HEK293 (cell line): ENCODE measurements around the gene ADAMTS9.

ENCODE experiments used
- CTCF ChIA-PET: fragments of 350-600 bp; formaldehyde crosslinking; extraction: SDS; loops from one replicate; lab custom pipeline; 2021; ENCODE audit warnings: antibody characterized with exemption; lab: Yijun Ruan, JAX
- POLR2A ChIA-PET: fragments of 300-600 bp; formaldehyde crosslinking; extraction: SDS; loops from one replicate; lab custom pipeline; 2020; ENCODE audit warnings: antibody characterized with exemption, inconsistent platforms; lab: Yijun Ruan, JAX
- H3K27ac ChIP-seq: fragments of 200-500 bp; sonication (Bioruptor generic); 2 replicates; pipeline ENCODE4 v1.5.1; 2014; ENCODE audit warnings: low read depth, low read length, control low read depth, inconsistent platforms; ENCODE audit errors: extremely low read depth
- H3K36me3 ChIP-seq, 2 experiments: fragments of 200-500 bp in 1 of 2; sonication (Bioruptor generic) in 1 of 2; 1 replicate in 1 of 2; 2 replicates in 1 of 2; pipeline ENCODE4 v1.5.1; 2014 to 2017; ENCODE audit warnings: inconsistent platforms in 2 of 2, low read length in 2 of 2; ENCODE audit not compliant: control insufficient read depth in 2 of 2, insufficient read depth in 1 of 2
- H3K4me1 ChIP-seq: fragments of 200-500 bp; sonication (Bioruptor generic); 2 replicates; pipeline ENCODE4 v1.5.1; 2014; ENCODE audit warnings: mild to moderate bottlenecking, low read length, inconsistent platforms; ENCODE audit not compliant: control insufficient read depth, insufficient read depth
- H3K4me3 ChIP-seq: 2 replicates; pipeline ENCODE4 v1.5.1; 2011; ENCODE audit warnings: low read depth, mild to moderate bottlenecking, control low read depth, low read length, moderate library complexity
- H3K9me3 ChIP-seq: fragments of 200-500 bp; sonication (Bioruptor generic); 2 replicates; pipeline ENCODE4 v1.5.1; 2014; ENCODE audit warnings: low read depth, low read length, inconsistent platforms; ENCODE audit not compliant: control insufficient read depth, insufficient read depth
- BCL11A ChIP-seq: fragments of 450-650 bp; formaldehyde crosslinking; IDR thresholded peaks from 2 replicates; pipeline ENCODE4 v1.5.1; 2016; ENCODE audit warnings: low read depth, missing biosample characterization, missing genetic modification characterization
- CTCF ChIP-seq: fragments of 450-650 bp; formaldehyde crosslinking; IDR thresholded peaks from 2 replicates; pipeline ENCODE4 v1.5.1; 2016; ENCODE audit warnings: missing biosample characterization, missing genetic modification characterization
- GLIS1 ChIP-seq: fragments of 450-650 bp; formaldehyde crosslinking; IDR thresholded peaks from 2 replicates; pipeline ENCODE4 v1.5.1; 2016; ENCODE audit warnings: missing biosample characterization, missing genetic modification characterization
- HOXC10 ChIP-seq: sonication (generic); formaldehyde crosslinking; IDR thresholded peaks from 2 replicates; pipeline ENCODE4 v1.8.1; 2023; ENCODE audit warnings: mild to moderate bottlenecking, missing genetic modification reagents
- OVOL3 ChIP-seq: fragments of 450-650 bp; formaldehyde crosslinking; IDR thresholded peaks from 2 replicates; pipeline ENCODE4 v1.5.1; 2016; ENCODE audit warnings: missing biosample characterization, missing genetic modification characterization
- ZNF16 ChIP-seq: fragments of 450-650 bp; formaldehyde crosslinking; IDR thresholded peaks from 2 replicates; pipeline ENCODE4 v1.5.1; 2016; ENCODE audit warnings: low read depth, missing biosample characterization, missing genetic modification characterization
- ZNF280C ChIP-seq: fragments of 450-650 bp; formaldehyde crosslinking; IDR thresholded peaks from 2 replicates; pipeline ENCODE4 v1.5.1; 2016; ENCODE audit warnings: missing biosample characterization, missing genetic modification characterization
- ZNF501 ChIP-seq: fragments of 450-650 bp; formaldehyde crosslinking; IDR thresholded peaks from 2 replicates; pipeline ENCODE4 v1.5.1; 2016; ENCODE audit warnings: missing biosample characterization, missing genetic modification characterization
- ZNF514 ChIP-seq: fragments of 450-650 bp; formaldehyde crosslinking; IDR thresholded peaks from 2 replicates; pipeline ENCODE4 v1.5.1; 2016; ENCODE audit warnings: missing biosample characterization, missing genetic modification characterization
- ZNF843 ChIP-seq: fragments of 450-650 bp; formaldehyde crosslinking; IDR thresholded peaks from 2 replicates; pipeline ENCODE4 v1.5.1; 2016; ENCODE audit warnings: missing biosample characterization, missing genetic modification characterization
- ZSCAN18 ChIP-seq: fragments of 450-650 bp; formaldehyde crosslinking; IDR thresholded peaks from 2 replicates; pipeline ENCODE4 v1.5.1; 2016; ENCODE audit warnings: missing biosample characterization, missing genetic modification characterization
- TF ChIP-seq, protein P1 (sequence below): fragments of 450-650 bp; IDR thresholded peaks from 2 replicates; pipeline ENCODE4 v1.5.1; 2018; ENCODE audit warnings: missing biosample characterization, missing genetic modification characterization
- TF ChIP-seq, protein P2 (sequence below): fragments of 450-650 bp; formaldehyde crosslinking; IDR thresholded peaks from 2 replicates; pipeline ENCODE4 v1.5.1; 2016; ENCODE audit warnings: missing biosample characterization, missing genetic modification characterization, low read depth
- TF ChIP-seq, protein P3 (sequence below): fragments of 450-650 bp; formaldehyde crosslinking; IDR thresholded peaks from 2 replicates; pipeline ENCODE4 v1.5.1; 2016; ENCODE audit warnings: missing biosample characterization, missing genetic modification characterization, borderline replicate concordance

Gene ADAMTS9

GRCh38 chr3:64554096-64554920, 133.5 kb downstream of the ADAMTS9 start (continued):
- TF ChIP-seq CTCF (tag by site-specific recombination) (no peak), ZSCAN18 (tag by site-specific recombination) (no peak)

DNA sequence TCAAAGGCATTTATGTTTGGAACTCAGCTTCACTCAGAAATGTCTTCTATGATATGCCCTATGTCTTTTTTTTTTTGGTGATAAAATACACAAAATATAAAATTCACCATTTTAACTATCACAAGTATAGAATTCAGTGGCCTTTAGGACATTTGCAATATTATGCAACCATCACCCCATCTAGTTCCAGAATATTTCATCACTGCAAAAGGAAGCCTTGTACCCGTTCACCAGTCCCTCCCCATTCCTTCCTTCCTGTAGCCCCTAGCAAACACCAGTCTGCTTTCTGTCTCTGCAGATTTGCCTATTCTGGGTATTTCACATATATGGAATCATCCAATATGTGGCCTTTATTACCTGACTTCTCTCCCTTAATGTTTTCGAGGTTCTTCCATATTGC, 134.8 kb downstream of the ADAMTS9 start:
- POLR2A ChIA-PET = no interaction called here

DNA sequence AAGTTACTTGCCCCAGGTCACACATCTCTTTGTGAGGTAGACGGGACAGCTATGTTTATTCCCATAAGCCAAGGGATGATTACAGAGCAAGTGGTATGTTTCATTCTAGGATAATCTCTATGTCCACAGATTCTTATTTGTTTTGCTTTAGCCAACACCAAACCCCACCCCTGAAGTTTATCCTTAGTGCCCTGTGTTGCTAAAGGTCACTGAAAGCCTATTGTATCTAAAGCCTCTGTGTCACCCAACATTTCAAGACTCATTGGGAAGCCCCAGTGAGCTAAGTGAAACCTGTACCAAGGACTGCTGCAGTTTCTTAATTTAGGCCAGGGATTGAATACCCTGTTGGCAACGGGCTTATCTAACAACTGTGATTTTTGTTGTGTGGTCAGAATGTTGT, 135.6 kb downstream of the ADAMTS9 start:
- Histone ChIP-seq H3K4me3 (no peak overlapping the region), H3K27ac (no peak overlapping the region), H3K9me3 (no peaks in the 10 kb centered on the region), H3K4me1 (no peaks in the 10 kb centered on the region), H3K36me3 (no peaks in the 10 kb centered on the region)
- ChIA-PET CTCF (no interaction called here), POLR2A (no interaction called here)
- TF ChIP-seq OVOL3 (tag by site-specific recombination) = no peak
- TF ChIP-seq, protein P1, sequence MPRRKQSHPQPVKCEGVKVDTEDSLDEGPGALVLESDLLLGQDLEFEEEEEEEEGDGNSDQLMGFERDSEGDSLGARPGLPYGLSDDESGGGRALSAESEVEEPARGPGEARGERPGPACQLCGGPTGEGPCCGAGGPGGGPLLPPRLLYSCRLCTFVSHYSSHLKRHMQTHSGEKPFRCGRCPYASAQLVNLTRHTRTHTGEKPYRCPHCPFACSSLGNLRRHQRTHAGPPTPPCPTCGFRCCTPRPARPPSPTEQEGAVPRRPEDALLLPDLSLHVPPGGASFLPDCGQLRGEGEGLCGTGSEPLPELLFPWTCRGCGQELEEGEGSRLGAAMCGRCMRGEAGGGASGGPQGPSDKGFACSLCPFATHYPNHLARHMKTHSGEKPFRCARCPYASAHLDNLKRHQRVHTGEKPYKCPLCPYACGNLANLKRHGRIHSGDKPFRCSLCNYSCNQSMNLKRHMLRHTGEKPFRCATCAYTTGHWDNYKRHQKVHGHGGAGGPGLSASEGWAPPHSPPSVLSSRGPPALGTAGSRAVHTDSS (tag by site-specific recombination) = no peak
- no peak for TF ChIP-seq BCL11A (tag by site-specific recombination)
- TF ChIP-seq, protein P2, sequence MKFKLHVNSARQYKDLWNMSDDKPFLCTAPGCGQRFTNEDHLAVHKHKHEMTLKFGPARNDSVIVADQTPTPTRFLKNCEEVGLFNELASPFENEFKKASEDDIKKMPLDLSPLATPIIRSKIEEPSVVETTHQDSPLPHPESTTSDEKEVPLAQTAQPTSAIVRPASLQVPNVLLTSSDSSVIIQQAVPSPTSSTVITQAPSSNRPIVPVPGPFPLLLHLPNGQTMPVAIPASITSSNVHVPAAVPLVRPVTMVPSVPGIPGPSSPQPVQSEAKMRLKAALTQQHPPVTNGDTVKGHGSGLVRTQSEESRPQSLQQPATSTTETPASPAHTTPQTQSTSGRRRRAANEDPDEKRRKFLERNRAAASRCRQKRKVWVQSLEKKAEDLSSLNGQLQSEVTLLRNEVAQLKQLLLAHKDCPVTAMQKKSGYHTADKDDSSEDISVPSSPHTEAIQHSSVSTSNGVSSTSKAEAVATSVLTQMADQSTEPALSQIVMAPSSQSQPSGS (tag by site-specific recombination) = no peak
- no peak for TF ChIP-seq ZNF843 (tag by site-specific recombination)
- TF ChIP-seq ZNF514 (tag by site-specific recombination) = no peak
- TF ChIP-seq ZNF501 (tag by site-specific recombination) = no peak
- TF ChIP-seq, protein P3, sequence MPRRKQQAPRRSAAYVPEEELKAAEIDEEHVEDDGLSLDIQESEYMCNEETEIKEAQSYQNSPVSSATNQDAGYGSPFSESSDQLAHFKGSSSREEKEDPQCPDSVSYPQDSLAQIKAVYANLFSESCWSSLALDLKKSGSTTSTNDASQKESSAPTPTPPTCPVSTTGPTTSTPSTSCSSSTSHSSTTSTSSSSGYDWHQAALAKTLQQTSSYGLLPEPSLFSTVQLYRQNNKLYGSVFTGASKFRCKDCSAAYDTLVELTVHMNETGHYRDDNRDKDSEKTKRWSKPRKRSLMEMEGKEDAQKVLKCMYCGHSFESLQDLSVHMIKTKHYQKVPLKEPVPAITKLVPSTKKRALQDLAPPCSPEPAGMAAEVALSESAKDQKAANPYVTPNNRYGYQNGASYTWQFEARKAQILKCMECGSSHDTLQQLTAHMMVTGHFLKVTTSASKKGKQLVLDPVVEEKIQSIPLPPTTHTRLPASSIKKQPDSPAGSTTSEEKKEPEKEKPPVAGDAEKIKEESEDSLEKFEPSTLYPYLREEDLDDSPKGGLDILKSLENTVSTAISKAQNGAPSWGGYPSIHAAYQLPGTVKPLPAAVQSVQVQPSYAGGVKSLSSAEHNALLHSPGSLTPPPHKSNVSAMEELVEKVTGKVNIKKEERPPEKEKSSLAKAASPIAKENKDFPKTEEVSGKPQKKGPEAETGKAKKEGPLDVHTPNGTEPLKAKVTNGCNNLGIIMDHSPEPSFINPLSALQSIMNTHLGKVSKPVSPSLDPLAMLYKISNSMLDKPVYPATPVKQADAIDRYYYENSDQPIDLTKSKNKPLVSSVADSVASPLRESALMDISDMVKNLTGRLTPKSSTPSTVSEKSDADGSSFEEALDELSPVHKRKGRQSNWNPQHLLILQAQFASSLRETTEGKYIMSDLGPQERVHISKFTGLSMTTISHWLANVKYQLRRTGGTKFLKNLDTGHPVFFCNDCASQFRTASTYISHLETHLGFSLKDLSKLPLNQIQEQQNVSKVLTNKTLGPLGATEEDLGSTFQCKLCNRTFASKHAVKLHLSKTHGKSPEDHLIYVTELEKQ (tag by site-specific recombination) = no peak
- no peak for TF ChIP-seq ZNF16 (tag by site-specific recombination)

More for the DNA sequence above, 134.8 kb downstream of the ADAMTS9 start:
- TF ChIP-seq GLIS1 (tag by site-specific recombination) = no peak
- no peak for TF ChIP-seq HOXC10 (CRISPR knock-in tag)
- no peak for TF ChIP-seq ZNF280C (tag by site-specific recombination)
- TF ChIP-seq, protein P1 (tag by site-specific recombination) = no peak
- H3K36me3 ChIP-seq = no peaks in the 10 kb centered on the region
- no peaks in the 10 kb centered on the region for H3K9me3 ChIP-seq
- no peak overlapping the region for H3K27ac ChIP-seq
- no peak overlapping the region for H3K4me3 ChIP-seq
- CTCF ChIA-PET = interaction anchor here (1.1 kb wide), 1 partner anchor 19 kb away, joined by 3 read pairs; no protein-coding TSS in a partner anchor
- no peaks in the 10 kb centered on the region for H3K4me1 ChIP-seq
